A172 (cell line): Measurements from ENCODE around the gene D2HGDH. TPM values are rescaled to one million over a fixed set of nuclear protein-coding genes. Genes with fewer than 3 reads are reported as not detected.

Experiments
- total RNA-seq: library from RNA; depleted of rRNA; stranded (reverse); fragments of >200 nt; shearing (Covaris generic); gene quantifications from 2 replicates; pipeline ENCODE4 v1.2.3, GENCODE V29; 2014; rRNA removed

Gene D2HGDH
- total RNA-seq, 1 experiment from 2014 or later: 12.6 TPM

Other genes starting within 250 kb of the D2HGDH start
- 201 and 202 TPM in 2 replicates for gene STK25, start 226.0 kb upstream of the D2HGDH start, total RNA-seq
- gene BOK, start 175.9 kb upstream of the D2HGDH start, total RNA-seq: 0.07 and 0.60 TPM in 2 replicates
- gene THAP4, start 97.5 kb upstream of the D2HGDH start, total RNA-seq: 80.6 and 85.7 TPM in 2 replicates
- 111 and 132 TPM in 2 replicates for gene ATG4B, start 96.9 kb upstream of the D2HGDH start, total RNA-seq
- 136 and 156 TPM in 2 replicates for gene DTYMK, start 47.8 kb upstream of the D2HGDH start, total RNA-seq
- gene ING5, start 32.6 kb upstream of the D2HGDH start, total RNA-seq: 12.8 and 14.5 TPM in 2 replicates
- not detected in 2 replicates for gene GAL3ST2, start 42.2 kb downstream of the D2HGDH start, total RNA-seq
- 0.22 TPM in 1 of 2 replicates, not detected in the other for gene NEU4, start 74.6 kb downstream of the D2HGDH start, total RNA-seq
- gene PDCD1, start 124.3 kb downstream of the D2HGDH start, total RNA-seq: 0.10 TPM in 1 of 2 replicates, not detected in the other
- gene RTP5, start 135.1 kb downstream of the D2HGDH start, total RNA-seq: not detected in 2 replicates